Transverse colon (tissue), 4 donors: ENCODE measurements around the gene ASCL5. TPM values are rescaled to one million over a fixed set of nuclear protein-coding genes. Genes with fewer than 3 reads are reported as not detected.

Experiments
- DNase-seq: peaks from one replicate; pipeline ENCODE4 v3.0.0-alpha.2; 2019
- H3K27ac ChIP-seq, 4 donors: fragments of 200-600 bp; sonication (generic); 2 replicates each; pipeline ENCODE4 v1.5.1; 2016 to 2018; ENCODE audit warnings: inconsistent platforms in 4 of 4
- H3K27me3 ChIP-seq: fragments of 200-600 bp; sonication (generic); 2 replicates; pipeline ENCODE4 v1.5.1; 2017; ENCODE audit warnings: inconsistent platforms
- H3K36me3 ChIP-seq, 4 donors: fragments of 200-600 bp; sonication (generic); 2 replicates each; pipeline ENCODE4 v1.5.1; 2017 to 2019; ENCODE audit warnings: inconsistent platforms in 4 of 4
- H3K4me1 ChIP-seq, 4 donors: fragments of 200-600 bp; sonication (generic); 2 replicates each; pipeline ENCODE4 v1.5.1; 2017 to 2020; ENCODE audit warnings: inconsistent platforms in 4 of 4
- H3K4me3 ChIP-seq, 4 donors: fragments of 200-600 bp; sonication (generic); 1 replicate in 1 of 4; 2 replicates in 3 of 4; pipeline versions ENCODE4 v1.5.1 to v1.6.1; 2017 to 2019; ENCODE audit warnings: inconsistent platforms in 4 of 4
- H3K9me3 ChIP-seq, 2 donors: fragments of 200-600 bp; sonication (generic); 2 replicates each; pipeline ENCODE4 v1.5.1; 2017 to 2019; ENCODE audit warnings: inconsistent platforms in 2 of 2
- EP300 ChIP-seq: sonication (generic); formaldehyde crosslinking; IDR thresholded peaks from one replicate; pipeline ENCODE4 v1.6.1; 2017; ENCODE audit warnings: antibody characterized with exemption, low read depth
- POLR2A ChIP-seq: fragments of 450-650 bp; IDR thresholded peaks from one replicate; pipeline ENCODE4 v1.6.1; 2016; ENCODE audit warnings: antibody characterized with exemption, mild to moderate bottlenecking, moderate library complexity
- POLR2AphosphoS5 ChIP-seq, 3 donors: sonication (generic); formaldehyde crosslinking; IDR thresholded peaks; one replicate each; pipeline ENCODE4 v1.6.1; 2016; ENCODE audit warnings: antibody characterized with exemption in 3 of 3
- WGBS, 2 donors: methylation state at CpG; one replicate each; pipeline ENCODE4 v1.1.5; 2018; ENCODE audit warnings: low coverage in 1 of 2; 5-methylcytosine and 5-hydroxymethylcytosine counted together
- in situ Hi-C, 4 donors: fragments of 200-750 bp; cut with MboI; loops; one replicate each; pipeline versions ENCODE4 v1.15.0 to v1.15.1; 2017; ENCODE audit warnings: low sequenced_read_pairs in 3 of 4, low pct_ligation_motif_present in 1 of 4, low pct_unique_long_range_greater_than_20kb in 1 of 4
- intact Hi-C: fragments of 100-400 bp; cut with DNase I; formaldehyde crosslinking; loops from one replicate; pipeline ENCODE4 v1.15.1; 2023; ENCODE audit warnings: low total_unique reads
- total RNA-seq, 4 donors: library from RNA; depleted of rRNA; stranded (reverse); fragments of >200 nt; gene quantifications; one replicate each; pipeline ENCODE4 v1.1.0, GENCODE V29; 2016
- TF ChIP-seq, protein P1 (sequence below), 5 experiments: fragments of 200-600 bp in 3 of 5; fragments of 450-650 bp in 2 of 5; sonication (generic) in 3 of 5; IDR thresholded peaks; 1 replicate in 2 of 5; 2 replicates in 3 of 5; pipeline ENCODE4 v1.5.1; 2016 to 2017; ENCODE audit warnings: antibody characterized with exemption in 5 of 5, inconsistent platforms in 3 of 5, mild to moderate bottlenecking in 2 of 5, moderate library complexity in 1 of 5

Gene ASCL5
- total RNA-seq, 4 donors from 2014 or later: not detected

- DNase-seq: no peak
- intact Hi-C loops: no loop called here
- in situ Hi-C loops: loop anchor here in 1 of 4 donors (10.0 kb wide), 1 partner anchor 77 kb away; no protein-coding TSS in a partner anchor
- H3K4me3 ChIP-seq: no peak overlapping the region
- H3K9me3 ChIP-seq: no peaks in the 10 kb centered on the region
- WGBS, 2 donors: 85 to 90% methylated on average over 11 to 12 of the region's 13 CpGs
- TF ChIP-seq, protein P1, sequence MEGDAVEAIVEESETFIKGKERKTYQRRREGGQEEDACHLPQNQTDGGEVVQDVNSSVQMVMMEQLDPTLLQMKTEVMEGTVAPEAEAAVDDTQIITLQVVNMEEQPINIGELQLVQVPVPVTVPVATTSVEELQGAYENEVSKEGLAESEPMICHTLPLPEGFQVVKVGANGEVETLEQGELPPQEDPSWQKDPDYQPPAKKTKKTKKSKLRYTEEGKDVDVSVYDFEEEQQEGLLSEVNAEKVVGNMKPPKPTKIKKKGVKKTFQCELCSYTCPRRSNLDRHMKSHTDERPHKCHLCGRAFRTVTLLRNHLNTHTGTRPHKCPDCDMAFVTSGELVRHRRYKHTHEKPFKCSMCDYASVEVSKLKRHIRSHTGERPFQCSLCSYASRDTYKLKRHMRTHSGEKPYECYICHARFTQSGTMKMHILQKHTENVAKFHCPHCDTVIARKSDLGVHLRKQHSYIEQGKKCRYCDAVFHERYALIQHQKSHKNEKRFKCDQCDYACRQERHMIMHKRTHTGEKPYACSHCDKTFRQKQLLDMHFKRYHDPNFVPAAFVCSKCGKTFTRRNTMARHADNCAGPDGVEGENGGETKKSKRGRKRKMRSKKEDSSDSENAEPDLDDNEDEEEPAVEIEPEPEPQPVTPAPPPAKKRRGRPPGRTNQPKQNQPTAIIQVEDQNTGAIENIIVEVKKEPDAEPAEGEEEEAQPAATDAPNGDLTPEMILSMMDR (IDR thresholded peaks at IDR 0.05): no peak
- peaks cover 0 to 15% (median 0%) of the 10 kb centered on the region in 4 donors for H3K36me3 ChIP-seq
- no peak overlapping the region for H3K27ac ChIP-seq
- H3K27me3 ChIP-seq: no peaks in the 10 kb centered on the region
- H3K4me1 ChIP-seq: peaks cover 0 to 2% (median under 1%) of the 10 kb centered on the region in 4 donors
These were observed 20.5 kb upstream of the ASCL5 start for GRCh38 chr1:201147396-201148015.

DNA sequence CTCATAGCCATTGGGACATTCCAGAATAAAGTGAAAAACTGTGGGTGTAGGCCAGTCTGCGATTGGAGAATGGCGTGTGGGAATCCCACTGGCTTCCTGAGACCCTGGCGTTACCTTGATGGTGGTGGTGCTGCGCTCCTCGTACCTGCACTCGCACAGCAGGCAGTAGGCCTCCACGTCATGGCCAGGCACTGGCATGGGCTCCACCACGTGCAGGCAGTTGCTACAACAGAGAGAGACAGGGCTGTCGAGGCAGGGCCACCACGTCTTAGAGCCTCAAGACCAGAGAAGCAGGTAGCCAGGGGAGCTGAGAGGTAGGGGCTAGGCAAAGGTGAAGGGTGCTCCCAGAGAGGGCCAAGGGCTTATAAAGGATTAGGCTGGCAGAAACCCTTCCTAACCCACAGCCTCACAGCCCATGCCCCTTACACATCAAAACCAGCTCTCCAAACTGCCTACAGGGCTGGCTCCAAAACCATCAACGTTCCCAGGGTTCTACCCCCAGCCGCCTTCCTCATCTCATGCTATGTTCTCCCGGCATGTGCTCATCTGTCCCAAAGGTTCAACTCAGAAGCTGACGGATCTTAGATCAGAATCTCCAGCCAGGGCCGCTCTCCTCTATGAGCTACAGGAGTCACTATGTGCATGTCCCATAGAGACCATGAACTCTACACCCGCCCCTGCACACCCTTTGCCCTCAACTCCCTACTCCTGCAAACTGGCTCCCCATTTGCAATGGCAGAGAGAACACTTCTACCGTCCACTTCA lies 19.8 kb upstream of the ASCL5 start:
- no peak for DNase-seq
- no peaks in the 10 kb centered on the region for H3K27me3 ChIP-seq
- peaks cover 0 to 15% (median 0%) of the 10 kb centered on the region in 4 donors for H3K36me3 ChIP-seq
- no peak for TF ChIP-seq EP300
- TF ChIP-seq POLR2A: no peak
- no peak for TF ChIP-seq POLR2AphosphoS5 (IDR thresholded peaks at IDR 0.05)
- TF ChIP-seq, protein P1 (IDR thresholded peaks at IDR 0.05): no peak
- intact Hi-C loops (no loop called here), in situ Hi-C loops (loop anchor here in 1 of 4 donors (10.0 kb wide), 1 partner anchor 78 kb away; no protein-coding TSS in a partner anchor)
- H3K9me3 ChIP-seq: no peaks in the 10 kb centered on the region
- no peaks in the 10 kb centered on the region for H3K4me1 ChIP-seq
- 87 to 90% methylated on average over 2 to 17 of the region's 17 CpGs for WGBS, 2 donors
- no peak overlapping the region for H3K27ac ChIP-seq
- H3K4me3 ChIP-seq: no peak overlapping the region

DNA sequence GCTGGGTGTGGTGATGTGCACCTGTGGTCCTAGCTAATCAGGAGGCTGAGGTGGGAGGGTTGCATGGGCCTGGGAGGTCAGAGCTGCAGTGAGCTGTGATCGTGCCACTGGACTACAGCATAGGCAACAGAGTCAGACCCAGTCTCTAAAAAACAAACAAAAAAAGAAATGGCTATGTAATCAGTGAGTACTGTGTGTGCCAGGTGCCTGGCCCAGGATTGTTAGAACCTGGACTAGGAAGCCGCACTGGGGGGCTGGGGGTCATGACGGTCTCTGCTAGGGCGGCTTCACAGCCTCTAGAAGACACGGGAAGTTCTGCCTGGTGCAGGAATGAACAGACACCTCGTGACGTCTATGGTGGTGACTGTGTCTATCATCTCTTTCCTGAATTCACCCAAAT lies 18.8 kb upstream of the ASCL5 start:
- peaks cover 0 to 15% (median 0%) of the 10 kb centered on the region in 4 donors for H3K36me3 ChIP-seq
- intact Hi-C loops (no loop called here), in situ Hi-C loops (loop anchor here in 1 of 4 donors (10.0 kb wide), 1 partner anchor 79 kb away; no protein-coding TSS in a partner anchor)

GRCh38 chr1:201145132-201145531 lies 18.1 kb upstream of the ASCL5 start:
- Histone ChIP-seq H3K27me3 (no peaks in the 10 kb centered on the region), H3K4me1 (no peaks in the 10 kb centered on the region), H3K9me3 (no peaks in the 10 kb centered on the region), H3K4me3 (no peak overlapping the region), H3K27ac (no peak overlapping the region), H3K36me3 (peaks cover 0 to 12% (median 0%) of the 10 kb centered on the region in 4 donors)
- intact Hi-C loops: no loop called here
- TF ChIP-seq POLR2AphosphoS5 (IDR thresholded peaks at IDR 0.05): no peak
- no peak for TF ChIP-seq EP300
- TF ChIP-seq, protein P1 (IDR thresholded peaks at IDR 0.05): no peak
- no peak for TF ChIP-seq POLR2A
- in situ Hi-C loops: loop anchor here in 1 of 4 donors (10.0 kb wide), 1 partner anchor 80 kb away; no protein-coding TSS in a partner anchor
- no peak for DNase-seq
- WGBS, 2 donors: 82 to 91% methylated on average over 2 to 3 of the region's 3 CpGs

More for the DNA sequence above, 18.8 kb upstream of the ASCL5 start:
- DNase-seq: no peak
- Histone ChIP-seq H3K4me1 (no peaks in the 10 kb centered on the region), H3K4me3 (no peak overlapping the region), H3K27me3 (no peaks in the 10 kb centered on the region), H3K9me3 (no peaks in the 10 kb centered on the region), H3K27ac (no peak overlapping the region)
- TF ChIP-seq POLR2AphosphoS5 (IDR thresholded peaks at IDR 0.05) (no peak), EP300 (no peak), POLR2A (no peak)
- TF ChIP-seq, protein P1 (IDR thresholded peaks at IDR 0.05): no peak
- 78 to 85% methylated on average over 5 to 7 of the region's 7 CpGs for WGBS, 2 donors
